ENCODE data around the gene FCHO2.
A peak's percentile ranks its signal among the peaks of the same experiment; 100 is the strongest.
"Not testable (repeated sequence)": the region's sequence is repeated elsewhere in the genome, so short reads cannot be mapped to it uniquely, and the experiment has no call there.

FCHO2 gene

GRCh38 chr5:72955143-72955767 is 586 bp upstream of the FCHO2 start:
- peak in 1 of 2 donors; percentile 7 for DNase-seq (ENCODE audit: low read depth in 2 of 2, low spot score in 1 of 2)

GRCh38 chr5:72956324-72957140 is 691 bp downstream of the FCHO2 start:
- DNase-seq (ENCODE audit: low read depth in 2 of 2, low spot score in 1 of 2) = no peak

- no peak for DNase-seq (ENCODE audit: low read depth in 2 of 2, low spot score in 1 of 2)
These were observed 1.5 kb downstream of the FCHO2 start for GRCh38 chr5:72957337-72957736.

GRCh38 chr5:72959257-72959656 is 3.4 kb downstream of the FCHO2 start:
- no peak for DNase-seq (ENCODE audit: low read depth in 2 of 2, low spot score in 1 of 2)

- not testable (repeated sequence) for DNase-seq (ENCODE audit: low read depth in 2 of 2, low spot score in 1 of 2)
These were observed 18.6 kb downstream of the FCHO2 start for GRCh38 chr5:72974481-72974880.

GRCh38 chr5:72976810-72977209 is 21.0 kb downstream of the FCHO2 start:
- not testable (repeated sequence) for DNase-seq (ENCODE audit: low read depth in 2 of 2, low spot score in 1 of 2)

GRCh38 chr5:72985719-72986118 is 29.9 kb downstream of the FCHO2 start:
- DNase-seq (ENCODE audit: low read depth in 2 of 2, low spot score in 1 of 2) = no peak

GRCh38 chr5:72988769-72989168 is 32.9 kb downstream of the FCHO2 start:
- no peak for DNase-seq (ENCODE audit: low read depth in 2 of 2, low spot score in 1 of 2)

- no peak for DNase-seq (ENCODE audit: low read depth in 2 of 2, low spot score in 1 of 2)
These were observed 35.6 kb downstream of the FCHO2 start for GRCh38 chr5:72991394-72991793.

- no peak for DNase-seq (ENCODE audit: low read depth in 2 of 2, low spot score in 1 of 2)
These were observed 38.7 kb downstream of the FCHO2 start for GRCh38 chr5:72994578-72994977.

- no peak for DNase-seq (ENCODE audit: low read depth in 2 of 2, low spot score in 1 of 2)
These were observed 40.8 kb downstream of the FCHO2 start for GRCh38 chr5:72996632-72997031.

- no peak for DNase-seq (ENCODE audit: low read depth in 2 of 2, low spot score in 1 of 2)
These were observed 44.1 kb downstream of the FCHO2 start for GRCh38 chr5:72999916-73000315.

GRCh38 chr5:73005886-73006285 is 50.0 kb downstream of the FCHO2 start:
- no peak for DNase-seq (ENCODE audit: low read depth in 2 of 2, low spot score in 1 of 2)

GRCh38 chr5:73007051-73007450 is 51.2 kb downstream of the FCHO2 start:
- DNase-seq (ENCODE audit: low read depth in 2 of 2, low spot score in 1 of 2) = no peak

GRCh38 chr5:73008831-73009230 is 53.0 kb downstream of the FCHO2 start:
- no peak for DNase-seq (ENCODE audit: low read depth in 2 of 2, low spot score in 1 of 2)

GRCh38 chr5:73011612-73012011 is 55.8 kb downstream of the FCHO2 start:
- not testable (repeated sequence) for DNase-seq (ENCODE audit: low read depth in 2 of 2, low spot score in 1 of 2)

GRCh38 chr5:73018892-73019291 is 63.1 kb downstream of the FCHO2 start:
- DNase-seq (ENCODE audit: low read depth in 2 of 2, low spot score in 1 of 2) = no peak

- no peak for DNase-seq (ENCODE audit: low read depth in 2 of 2, low spot score in 1 of 2)
These were observed 63.9 kb downstream of the FCHO2 start for GRCh38 chr5:73019766-73020165.

GRCh38 chr5:73022471-73023169 is 66.8 kb downstream of the FCHO2 start:
- no peak for DNase-seq (ENCODE audit: low read depth in 2 of 2, low spot score in 1 of 2)

GRCh38 chr5:73024946-73025544 is 69.2 kb downstream of the FCHO2 start:
- DNase-seq (ENCODE audit: low read depth in 2 of 2, low spot score in 1 of 2) = not testable (repeated sequence)

GRCh38 chr5:73027361-73027760 is 71.5 kb downstream of the FCHO2 start:
- DNase-seq (ENCODE audit: low read depth in 2 of 2, low spot score in 1 of 2) = no peak

- DNase-seq (ENCODE audit: low read depth in 2 of 2, low spot score in 1 of 2) = no peak
These were observed 72.0 kb downstream of the FCHO2 start for GRCh38 chr5:73027816-73028215.

Measured in stimulated activated CD8-positive, alpha-beta memory T cell treated with anti-CD3 and anti-CD28 coated beads, Interleukin-4, amount 100 ng/mL, for 1 hour (primary cell).